MM.1S (cell line): Measurements from ENCODE around the gene UBE2M.

Experiments used
- DNase-seq: peaks from one replicate; pipeline ENCODE4 v3.0.0-alpha.2; 2015
- H2AFZ ChIP-seq: fragments of 300-600 bp; sonication (generic); 2 replicates; pipeline ENCODE4 v1.6.0; 2016; ENCODE audit warnings: antibody characterized with exemption, low read length
- H3F3A ChIP-seq: fragments of 300-600 bp; sonication (generic); 2 replicates; pipeline ENCODE4 v1.6.1; 2016; ENCODE audit warnings: mild to moderate bottlenecking, antibody characterized with exemption, low read length, moderate library complexity, mixed read lengths; ENCODE audit not compliant: insufficient read depth
- H3K27ac ChIP-seq: fragments of 300-600 bp; sonication (generic); 2 replicates; pipeline ENCODE4 v1.5.1; 2016; ENCODE audit warnings: mild to moderate bottlenecking, low read length
- H3K27me3 ChIP-seq: fragments of 300-600 bp; sonication (generic); replicated peaks from 2 replicates; pipeline ENCODE4 v1.6.0; 2016; ENCODE audit warnings: low read length; ENCODE audit not compliant: insufficient read depth
- H3K36me3 ChIP-seq: fragments of 300-600 bp; sonication (generic); replicated peaks from 2 replicates; pipeline ENCODE4 v1.6.1; 2016; ENCODE audit warnings: mild to moderate bottlenecking, low read length, mixed read lengths; ENCODE audit not compliant: insufficient read depth
- H3K4me1 ChIP-seq: fragments of 300-600 bp; sonication (generic); 2 replicates; pipeline ENCODE4 v1.6.1; 2016; ENCODE audit warnings: low read length, mixed read lengths
- H3K4me2 ChIP-seq: fragments of 300-600 bp; sonication (generic); 2 replicates; pipeline ENCODE4 v1.6.0; 2016; ENCODE audit warnings: low read depth, low read length
- H3K4me3 ChIP-seq: fragments of 300-600 bp; sonication (generic); 2 replicates; pipeline ENCODE4 v1.5.1; 2016; ENCODE audit warnings: low read length, mixed read lengths
- H3K79me2 ChIP-seq: fragments of 300-600 bp; sonication (generic); 2 replicates; pipeline ENCODE4 v1.6.1; 2016; ENCODE audit warnings: mixed run types, low read length, mixed read lengths
- H3K9ac ChIP-seq: fragments of 300-600 bp; sonication (generic); 2 replicates; pipeline ENCODE4 v1.6.1; 2016; ENCODE audit warnings: low read length, mixed read lengths
- H3K9me2 ChIP-seq: fragments of 300-600 bp; sonication (generic); replicated peaks from 2 replicates; pipeline ENCODE4 v1.6.1; 2016; ENCODE audit warnings: mild to moderate bottlenecking, low read length, mixed read lengths; ENCODE audit not compliant: insufficient read depth
- H3K9me3 ChIP-seq: fragments of 300-600 bp; sonication (generic); replicated peaks from 2 replicates; pipeline ENCODE4 v1.6.1; 2016; ENCODE audit warnings: mild to moderate bottlenecking, low read length, mixed read lengths; ENCODE audit not compliant: insufficient read depth
- H4K20me1 ChIP-seq: fragments of 300-600 bp; sonication (generic); 2 replicates; pipeline ENCODE4 v1.6.1; 2016; ENCODE audit warnings: mild to moderate bottlenecking, low read length, moderate library complexity, mixed read lengths; ENCODE audit not compliant: insufficient read depth
- CTCF ChIP-seq: fragments of 300-600 bp; sonication (generic); IDR thresholded peaks from 2 replicates; pipeline ENCODE4 v1.5.1; 2016; ENCODE audit warnings: antibody characterized with exemption, low read length, mixed read lengths
- EZH2 ChIP-seq: fragments of 300-600 bp; sonication (generic); optimal IDR thresholded peaks from 2 replicates; pipeline ENCODE3; 2017; ENCODE audit warnings: low read depth, mild to moderate bottlenecking, antibody characterized with exemption, low read length, mixed read lengths
- EZH2phosphoT487 ChIP-seq: fragments of 300-600 bp; sonication (generic); IDR thresholded peaks from 2 replicates; pipeline ENCODE4 v1.6.1; 2018; ENCODE audit warnings: antibody characterized with exemption, low read length

The UBE2M gene

GRCh38 chr19:58575183-58576041 lies 17.0 kb upstream of the UBE2M start:
- Histone ChIP-seq H3K4me3 (peak overlapping the region; percentile 93), H4K20me1 (no peaks in the 10 kb centered on the region), H3K27me3 (no peaks in the 10 kb centered on the region), H2AFZ (peak overlapping the region; percentile 79), H3K79me2 (peaks cover 23% of the 10 kb centered on the region; the same call in 1 of the 2 replicates), H3K4me1 (peaks cover 15% of the 10 kb centered on the region), H3K27ac (peak overlapping the region; percentile 87), H3K36me3 (no peaks in the 10 kb centered on the region), H3K4me2 (peak overlapping the region; percentile 94), H3F3A (peaks cover 19% of the 10 kb centered on the region), H3K9me3 (no peaks in the 10 kb centered on the region), H3K9ac (peak overlapping the region; percentile 91), H3K9me2 (no peaks in the 10 kb centered on the region)
- TF ChIP-seq CTCF: 0 out of 2 replicates have a peak, but pooled peaks have one; percentile 7
- no peak for TF ChIP-seq EZH2phosphoT487
- TF ChIP-seq EZH2: no peak
- peak; percentile 90 for DNase-seq

- no peak for DNase-seq
- Histone ChIP-seq H2AFZ (peak overlapping the region; percentile 29; the same call in 1 of the 2 replicates), H3K9me3 (no peaks in the 10 kb centered on the region), H4K20me1 (no peaks in the 10 kb centered on the region), H3K4me1 (peaks cover 15% of the 10 kb centered on the region), H3F3A (peaks cover 19% of the 10 kb centered on the region), H3K4me2 (peak overlapping the region; percentile 91), H3K4me3 (peak overlapping the region; percentile 93), H3K27ac (peak overlapping the region; percentile 99), H3K9ac (peak overlapping the region; percentile 97), H3K79me2 (peaks cover 23% of the 10 kb centered on the region; the same call in 1 of the 2 replicates), H3K27me3 (no peaks in the 10 kb centered on the region), H3K9me2 (no peaks in the 10 kb centered on the region), H3K36me3 (no peaks in the 10 kb centered on the region)
- TF ChIP-seq EZH2 (no peak), EZH2phosphoT487 (no peak), CTCF (no peak)
Measured at GRCh38 chr19:58573658-58574164, 15.3 kb upstream of the UBE2M start.

GRCh38 chr19:58572818-58573657 lies 14.6 kb upstream of the UBE2M start, which contains the start of gene MZF1:
TSS of gene MZF1 (minus strand) at chr19:58573335. CDS start at chr19:58571389, 1,946 bp downstream.
- Histone ChIP-seq H3F3A (peaks cover 19% of the 10 kb centered on the region), H3K27ac (peak within 1 kb of the TSS; percentile 99), H3K36me3 (no peaks in the 10 kb centered on the region), H3K9ac (peak within 1 kb of the TSS; percentile 97), H4K20me1 (no peaks in the 10 kb centered on the region), H3K4me1 (peaks cover 15% of the 10 kb centered on the region), H3K9me3 (no peaks in the 10 kb centered on the region), H3K27me3 (no peaks in the 10 kb centered on the region), H3K79me2 (peaks cover 21% of the 10 kb centered on the region; the same call in 1 of the 2 replicates), H3K4me3 (peak within 1 kb of the TSS; percentile 93), H3K9me2 (no peaks in the 10 kb centered on the region), H3K4me2 (peak within 1 kb of the TSS; percentile 91), H2AFZ (peak within 1 kb of the TSS; percentile 77)
- DNase-seq: peak; percentile 100
- TF ChIP-seq EZH2phosphoT487 (no peak), CTCF (no peak), EZH2 (no peak)
